NCI-H146 treated with DMSO at 0.1 percent for 48 hours (cell line): ENCODE results near the gene PANK1.
"Not testable (repeated sequence)": the region's sequence is repeated elsewhere in the genome, so short reads cannot be mapped to it uniquely, and the experiment has no call there.

Experiments used
- DNase-seq: peaks from one replicate; lab custom pipeline; 2025; ENCODE audit not compliant: unreplicated experiment; lab: John Stamatoyannopoulos, UW

The PANK1 gene

GRCh38 chr10:89576022-89576421, 69.0 kb downstream of the PANK1 start:
- no peak for DNase-seq

- no peak for DNase-seq
Measured at GRCh38 chr10:89575031-89575430, 70.0 kb downstream of the PANK1 start.

- DNase-seq = no peak
Measured at GRCh38 chr10:89574368-89574767, 70.7 kb downstream of the PANK1 start.

- DNase-seq = no peak
Measured at GRCh38 chr10:89567576-89568245, 77.3 kb downstream of the PANK1 start.

- no peak for DNase-seq
Measured at GRCh38 chr10:89566992-89567391, 78.0 kb downstream of the PANK1 start.

GRCh38 chr10:89566095-89566950, 78.7 kb downstream of the PANK1 start:
- DNase-seq = no peak

GRCh38 chr10:89565180-89565579, 79.9 kb downstream of the PANK1 start:
- no peak for DNase-seq

- DNase-seq = peak; percentile 56
Measured at GRCh38 chr10:89563861-89564478, 81.1 kb downstream of the PANK1 start.

GRCh38 chr10:89563311-89563710, 81.7 kb downstream of the PANK1 start:
- no peak for DNase-seq

- no peak for DNase-seq
Measured at GRCh38 chr10:89556600-89556999, 88.4 kb downstream of the PANK1 start.

- DNase-seq = no peak
Measured at GRCh38 chr10:89555688-89556445, 89.2 kb downstream of the PANK1 start.

- DNase-seq = no peak
Measured at GRCh38 chr10:89554433-89554832, 90.6 kb downstream of the PANK1 start.

- no peak for DNase-seq
Measured at GRCh38 chr10:89553064-89553734, 91.8 kb downstream of the PANK1 start.

- DNase-seq = no peak
Measured at GRCh38 chr10:89552213-89552612, 92.8 kb downstream of the PANK1 start.

- DNase-seq = no peak
Measured at GRCh38 chr10:89550509-89550908, 94.5 kb downstream of the PANK1 start.

- no peak for DNase-seq
Measured at GRCh38 chr10:89549510-89549909, 95.5 kb downstream of the PANK1 start.

GRCh38 chr10:89548673-89549072, 96.4 kb downstream of the PANK1 start:
- DNase-seq = no peak

GRCh38 chr10:89547853-89548513, 97.1 kb downstream of the PANK1 start:
- no peak for DNase-seq

GRCh38 chr10:89546651-89547050, 98.4 kb downstream of the PANK1 start:
- DNase-seq = not testable (repeated sequence)

GRCh38 chr10:89543841-89544240, 101.2 kb downstream of the PANK1 start:
- no peak for DNase-seq
